H1 (cell line): ENCODE results near the gene ARHGAP26. TPM values are rescaled to one million over a fixed set of nuclear protein-coding genes. Genes with fewer than 3 reads are reported as not detected.

Experiments used
- GTF2F1 ChIP-seq: IDR thresholded peaks from 2 replicates; pipeline ENCODE4 v1.6.1; 2012; ENCODE audit warnings: low read depth, low read length, improper control_type of control experiment, borderline replicate concordance
- polyA plus RNA-seq, 7 experiments: library from polyadenylated mRNA; depleted of rRNA in 3 of 7; stranded (reverse) in 5 of 7; unstranded in 2 of 7; fragments of >200 nt in 5 of 7; fragments of 200-250 nt in 2 of 7; gene quantifications; 1 replicate in 5 of 7; 2 replicates in 1 of 7; 4 replicates in 1 of 7; pipeline versions ENCODE4 v1.2.1 to v1.2.3, GENCODE V29; 2011 to 2013; ENCODE audit warnings: missing spikeins in 2 of 7, mixed read lengths in 2 of 7
- total RNA-seq: library from RNA; stranded (reverse); fragmentation: NEBNext Ultra II Directional; extraction: Animal tissue kit (Norgen Biotek cat#: 25700); gene quantifications from 2 replicates; pipeline ENCODE4 v1.2.1, GENCODE V29; 2021

The ARHGAP26 gene
- total and polyA plus RNA-seq, 2 of the 8 experiments (the other 6 are each of a cell fraction or from before 2014, with no cell fraction given), result 7.1 to 24.8 TPM

DNA sequence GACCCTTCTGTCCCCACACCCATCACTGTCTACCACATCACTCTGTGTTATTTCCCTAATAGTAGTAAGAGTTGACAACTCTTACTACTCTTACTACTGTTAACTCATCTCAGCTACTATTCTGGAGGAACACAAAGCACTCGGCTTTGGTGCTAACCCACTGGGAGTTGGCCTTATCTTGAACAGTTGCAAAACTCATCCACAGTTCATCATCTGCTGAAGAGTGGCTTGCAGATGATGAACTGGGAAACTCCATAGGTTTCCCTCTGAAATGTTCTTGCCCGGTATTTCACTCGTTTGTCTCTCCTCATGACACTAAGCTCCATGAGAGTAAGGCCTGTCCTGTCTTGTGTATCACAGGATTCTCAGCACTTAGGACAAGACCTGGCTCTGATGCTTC, 411.9 kb downstream of the ARHGAP26 start (continued):
- no peak for TF ChIP-seq GTF2F1
